ENCODE data around the gene RASAL2.
"Not testable (repeated sequence)": the region's sequence is repeated elsewhere in the genome, so short reads cannot be mapped to it uniquely, and the experiment has no call there.

DNA sequence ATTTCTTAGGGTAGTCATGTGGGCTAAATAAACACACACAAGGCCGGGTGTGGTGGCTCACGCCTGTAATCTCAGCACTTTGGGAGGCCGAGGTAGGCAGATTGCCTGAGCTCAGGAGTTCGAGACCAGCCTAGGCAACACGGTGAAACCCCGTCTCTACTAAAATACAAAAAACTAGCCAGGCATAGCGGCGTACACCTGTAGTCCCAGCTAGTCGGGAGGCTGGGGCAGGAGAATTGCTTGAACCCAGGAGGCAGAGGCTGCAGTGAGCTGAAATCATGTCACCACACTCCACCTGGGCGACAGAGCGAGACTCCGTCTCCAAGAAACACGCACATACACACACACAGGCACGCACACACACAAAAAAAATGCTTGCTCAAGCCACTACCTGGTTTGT lies 409.4 kb downstream of the RASAL2 start:
- TF ChIP-seq POLR2A (IDR thresholded peaks at IDR 0.05; ENCODE audit: low read depth, low read length); PAX5 (IDR thresholded peaks at IDR 0.05; ENCODE audit: insufficient read depth, low read length, severe bottlenecking); TAF1 (IDR thresholded peaks at IDR 0.05; ENCODE audit: low read depth, low read length): not testable (repeated sequence)

All from GM12891 (cell line).